HepG2 (cell line): ENCODE results near the gene KIF3A. TPM values are rescaled to one million over a fixed set of nuclear protein-coding genes. Genes with fewer than 3 reads are reported as not detected.

ENCODE experiments used
- ATAC-seq: fragments of 200-7000 bp; cut with Tn5 transposase; 3 replicates; pipeline ENCODE4 v1.9.1; 2020; ENCODE audit warnings: mild to moderate bottlenecking, moderate library complexity
- BruUV-seq: library from RNA; stranded (reverse); fragments of 400-500 nt; replicated peaks from 2 replicates; lab custom pipeline; 2021; lab: Mats Ljungman, UMichigan
- CTCF ChIA-PET: fragments of 300-600 bp; formaldehyde crosslinking; extraction: SDS; loops from one replicate; lab custom pipeline; 2021; ENCODE audit warnings: low total read pairs, inconsistent platforms, low intra/inter-chr PET ratio; lab: Yijun Ruan, JAX
- POLR2A ChIA-PET: fragments of 350-600 bp; sonication (Branson Sonifier 250); formaldehyde crosslinking; loops from one replicate; lab custom pipeline; 2020; ENCODE audit warnings: antibody characterized with exemption, inconsistent platforms; lab: Yijun Ruan, JAX
- DNase-seq: peaks from one replicate; pipeline ENCODE4 v3.0.0-alpha.2; 2015; ENCODE audit warnings: low spot score
- FAIRE-seq: peaks from 3 replicates; lab custom pipeline; 2011; peaks lifted over from hg19 to GRCh38; lab: Jason Lieb, UNC
- H2AFZ ChIP-seq: one replicate; pipeline ENCODE4 v1.6.1; 2011; ENCODE audit warnings: low read length, inconsistent platforms
- H3K27ac ChIP-seq: fragments of 300-600 bp; 3 replicates; pipeline ENCODE4 v1.8.0; 2011; ENCODE audit warnings: mixed run types, mild to moderate bottlenecking, mixed read lengths, low read length, inconsistent platforms; ENCODE audit not compliant: insufficient read depth; ENCODE audit errors: extremely low read length
- H3K27me3 ChIP-seq, 2 experiments: fragments of 200-600 bp in 1 of 2; 2 replicates in 1 of 2; 3 replicates in 1 of 2; pipeline versions ENCODE4 v1.6.0 to v1.8.0; 2011; ENCODE audit warnings: low read length in 2 of 2, mild to moderate bottlenecking in 2 of 2, moderate library complexity in 2 of 2, inconsistent platforms in 1 of 2; ENCODE audit not compliant: insufficient read depth in 2 of 2, control insufficient read depth in 1 of 2
- H3K36me3 ChIP-seq, 2 experiments: fragments of 200-600 bp in 1 of 2; replicated peaks in 1 of 2; 2 replicates in 1 of 2; 3 replicates in 1 of 2; pipeline versions ENCODE4 v1.5.1 to v1.8.0; 2011; ENCODE audit warnings: low read length in 2 of 2, inconsistent platforms in 1 of 2; ENCODE audit not compliant: insufficient read depth in 2 of 2, control insufficient read depth in 1 of 2
- H3K4me1 ChIP-seq: 2 replicates; pipeline ENCODE4 v1.5.1; 2012; ENCODE audit warnings: low read length, inconsistent platforms; ENCODE audit not compliant: insufficient read depth
- H3K4me2 ChIP-seq: 2 replicates; pipeline ENCODE4 v1.6.0; 2011; ENCODE audit warnings: low read depth, low read length, inconsistent platforms
- H3K4me3 ChIP-seq, 3 experiments: fragments of 200-600 bp in 1 of 3; sonication (generic), shearing (Covaris generic) in 1 of 3; replicated peaks in 1 of 3; 2 replicates each; pipeline ENCODE4 v1.5.1; 2011 to 2016; ENCODE audit warnings: low read length in 3 of 3, inconsistent platforms in 2 of 3, low read depth in 2 of 3, mild to moderate bottlenecking in 2 of 3, control low read depth in 1 of 3, mixed read lengths in 1 of 3; ENCODE audit not compliant: insufficient read depth in 1 of 3
- H3K79me2 ChIP-seq: one replicate; pipeline ENCODE4 v1.6.1; 2011; ENCODE audit warnings: low read length, inconsistent platforms; ENCODE audit not compliant: insufficient read depth
- H3K9ac ChIP-seq: 2 replicates; pipeline ENCODE4 v1.6.0; 2011; ENCODE audit warnings: mild to moderate bottlenecking, low read depth, low read length, inconsistent platforms; ENCODE audit not compliant: insufficient read depth
- H3K9me3 ChIP-seq: 2 replicates; pipeline ENCODE4 v1.5.1; 2012; ENCODE audit warnings: mild to moderate bottlenecking, low read length
- H4K20me1 ChIP-seq: 2 replicates; pipeline ENCODE4 v1.6.0; 2011; ENCODE audit warnings: inconsistent platforms, mild to moderate bottlenecking, low read length, moderate library complexity; ENCODE audit not compliant: insufficient read depth
- ARNT ChIP-seq: fragments of 450-650 bp; IDR thresholded peaks from 2 replicates; pipeline ENCODE4 v1.6.1; 2017
- FIP1L1 ChIP-seq: fragments of 200-400 bp; formaldehyde crosslinking; IDR thresholded peaks from 2 replicates; pipeline ENCODE4 v1.6.1; 2018; ENCODE audit warnings: low read depth, mild to moderate bottlenecking, low read length, moderate library complexity, borderline replicate concordance; ENCODE audit not compliant: insufficient read depth
- RAD51 ChIP-seq: fragments of 450-650 bp; IDR thresholded peaks from 2 replicates; pipeline ENCODE4 v1.6.1; 2016; ENCODE audit warnings: borderline replicate concordance
- ZBTB21 ChIP-seq: sonication (generic); formaldehyde crosslinking; IDR thresholded peaks from 2 replicates; pipeline ENCODE4 v1.4.0; 2020; ENCODE audit warnings: missing genetic modification reagents
- ZNF713 ChIP-seq: sonication (generic); formaldehyde crosslinking; IDR thresholded peaks from 2 replicates; pipeline ENCODE4 v1.4.0; 2020; ENCODE audit warnings: mild to moderate bottlenecking, missing genetic modification reagents
- WGBS: methylation state at CpG from one replicate; pipeline ENCODE4 v1.1.6; 2017; ENCODE audit warnings: low lambda C conversion rate; 5-methylcytosine and 5-hydroxymethylcytosine counted together
- in situ Hi-C: cut with HindIII; loops from 2 replicates; pipeline ENCODE4 v1.10.0; 2017; ENCODE audit warnings: low pct_unique_long_range_greater_than_20kb; ENCODE audit not compliant: extremely low pct_ligation_motif_present
- intact Hi-C: fragments of 100-400 bp; cut with micrococcal nuclease; formaldehyde crosslinking; loops from one replicate; pipeline ENCODE4 v1.10.0; 2022; ENCODE audit not compliant: unreplicated experiment
- polyA plus RNA-seq, 8 experiments: library from polyadenylated mRNA; depleted of rRNA in 3 of 8; stranded (reverse) in 7 of 8; unstranded in 1 of 8; fragments of >200 nt; fragmentation: Illumina TruSeq in 4 of 8; extraction: Trizol in 4 of 8; gene quantifications; 2 replicates each; pipeline versions ENCODE4 v1.2.1 to v1.2.3, GENCODE V29; 2011 to 2016; ENCODE audit warnings: low read depth in 4 of 8, missing spikeins in 1 of 8, mixed read lengths in 1 of 8; ENCODE audit not compliant: insufficient read depth in 1 of 8
- total RNA-seq, 5 experiments: library from RNA; depleted of rRNA; stranded (reverse); fragments of >200 nt; fragmentation: Illumina TruSeq; extraction: Trizol; gene quantifications; 2 replicates each; pipeline ENCODE4 v1.2.3, GENCODE V29; 2016; ENCODE audit warnings: low read depth in 1 of 5
- TF ChIP-seq, protein P1 (sequence below): sonication (generic); formaldehyde crosslinking; IDR thresholded peaks from 2 replicates; pipeline ENCODE4 v1.4.0; 2020; ENCODE audit warnings: missing genetic modification reagents, borderline replicate concordance
- TF ChIP-seq, protein P2 (sequence below): sonication (generic); formaldehyde crosslinking; IDR thresholded peaks from 2 replicates; pipeline ENCODE4 v1.5.1; 2020; ENCODE audit warnings: mild to moderate bottlenecking, moderate library complexity, missing genetic modification reagents
- TF ChIP-seq, protein P3 (sequence below): sonication (generic); formaldehyde crosslinking; IDR thresholded peaks from 2 replicates; pipeline ENCODE4 v1.8.1; 2023; ENCODE audit warnings: mild to moderate bottlenecking, moderate library complexity, missing genetic modification reagents
- TF ChIP-seq, protein P4 (sequence below): sonication (generic); formaldehyde crosslinking; IDR thresholded peaks from 2 replicates; pipeline ENCODE4 v1.5.1; 2020; ENCODE audit warnings: mild to moderate bottlenecking, missing genetic modification reagents, moderate library complexity

KIF3A gene
- total and polyA plus RNA-seq, 2 of the 13 experiments (the other 11 are each of a cell fraction or from before 2014, with no cell fraction given), result 2.3 to 8.4 TPM

DNA sequence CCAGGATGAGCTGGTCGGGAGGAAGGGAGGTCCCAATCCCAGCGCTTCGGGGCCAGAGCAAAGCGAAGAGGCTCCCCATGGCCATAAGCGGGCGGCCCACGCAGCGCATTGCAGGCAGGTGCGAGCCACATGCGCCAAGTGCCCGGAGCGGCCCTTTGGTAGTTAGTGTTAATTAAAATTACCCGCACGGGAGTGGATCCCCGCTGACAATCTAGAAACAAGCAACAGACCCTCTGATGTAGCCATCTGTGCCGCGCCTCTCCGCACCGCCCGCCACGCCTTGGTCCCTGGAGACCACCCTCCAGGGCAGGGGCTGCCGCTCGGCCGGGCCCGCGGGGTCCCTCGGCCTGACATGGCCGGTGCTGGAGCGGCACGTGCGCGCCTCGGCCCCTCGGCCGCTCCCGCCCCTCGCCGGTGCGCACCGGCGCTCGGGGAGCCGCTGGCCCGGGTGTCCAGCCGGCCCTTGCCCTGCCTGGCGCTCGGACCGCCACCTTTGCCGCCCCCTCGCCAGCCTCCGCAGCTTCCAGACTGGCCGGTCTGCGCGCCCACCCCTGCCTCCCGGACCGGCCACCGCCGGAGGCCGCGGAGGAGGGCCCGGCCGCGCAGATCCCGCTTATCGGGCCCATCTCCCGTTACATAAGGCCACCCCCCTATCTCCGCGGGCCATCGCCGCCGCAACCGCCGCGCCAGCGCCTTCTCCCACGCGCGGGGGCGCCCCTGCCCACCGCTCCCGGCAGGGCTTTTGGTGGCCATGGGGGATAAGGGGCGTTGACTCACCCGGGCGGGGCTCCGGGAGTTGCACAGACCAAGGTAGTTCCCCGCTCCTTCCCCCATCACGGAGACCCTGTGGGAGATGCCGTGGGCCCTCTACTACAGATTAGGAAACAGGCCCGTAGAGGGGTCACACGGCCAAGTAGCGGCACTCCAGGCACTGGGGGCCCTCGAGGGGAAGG, 81.2 kb downstream of the KIF3A start:
- peaks cover 1 to 5% of the 10 kb centered on the region in 2 experiments; a peak in 1 of 5 replicates for H3K27me3 ChIP-seq
- DNase-seq, result no peak
- no TSS peak for BruUV-seq
- TF ChIP-seq ZNF713 (no peak), FIP1L1 (no peak), ARNT (no peak), ZBTB21 (CRISPR knock-in tag) (no peak), RAD51 (no peak)
- TF ChIP-seq, protein P1, sequence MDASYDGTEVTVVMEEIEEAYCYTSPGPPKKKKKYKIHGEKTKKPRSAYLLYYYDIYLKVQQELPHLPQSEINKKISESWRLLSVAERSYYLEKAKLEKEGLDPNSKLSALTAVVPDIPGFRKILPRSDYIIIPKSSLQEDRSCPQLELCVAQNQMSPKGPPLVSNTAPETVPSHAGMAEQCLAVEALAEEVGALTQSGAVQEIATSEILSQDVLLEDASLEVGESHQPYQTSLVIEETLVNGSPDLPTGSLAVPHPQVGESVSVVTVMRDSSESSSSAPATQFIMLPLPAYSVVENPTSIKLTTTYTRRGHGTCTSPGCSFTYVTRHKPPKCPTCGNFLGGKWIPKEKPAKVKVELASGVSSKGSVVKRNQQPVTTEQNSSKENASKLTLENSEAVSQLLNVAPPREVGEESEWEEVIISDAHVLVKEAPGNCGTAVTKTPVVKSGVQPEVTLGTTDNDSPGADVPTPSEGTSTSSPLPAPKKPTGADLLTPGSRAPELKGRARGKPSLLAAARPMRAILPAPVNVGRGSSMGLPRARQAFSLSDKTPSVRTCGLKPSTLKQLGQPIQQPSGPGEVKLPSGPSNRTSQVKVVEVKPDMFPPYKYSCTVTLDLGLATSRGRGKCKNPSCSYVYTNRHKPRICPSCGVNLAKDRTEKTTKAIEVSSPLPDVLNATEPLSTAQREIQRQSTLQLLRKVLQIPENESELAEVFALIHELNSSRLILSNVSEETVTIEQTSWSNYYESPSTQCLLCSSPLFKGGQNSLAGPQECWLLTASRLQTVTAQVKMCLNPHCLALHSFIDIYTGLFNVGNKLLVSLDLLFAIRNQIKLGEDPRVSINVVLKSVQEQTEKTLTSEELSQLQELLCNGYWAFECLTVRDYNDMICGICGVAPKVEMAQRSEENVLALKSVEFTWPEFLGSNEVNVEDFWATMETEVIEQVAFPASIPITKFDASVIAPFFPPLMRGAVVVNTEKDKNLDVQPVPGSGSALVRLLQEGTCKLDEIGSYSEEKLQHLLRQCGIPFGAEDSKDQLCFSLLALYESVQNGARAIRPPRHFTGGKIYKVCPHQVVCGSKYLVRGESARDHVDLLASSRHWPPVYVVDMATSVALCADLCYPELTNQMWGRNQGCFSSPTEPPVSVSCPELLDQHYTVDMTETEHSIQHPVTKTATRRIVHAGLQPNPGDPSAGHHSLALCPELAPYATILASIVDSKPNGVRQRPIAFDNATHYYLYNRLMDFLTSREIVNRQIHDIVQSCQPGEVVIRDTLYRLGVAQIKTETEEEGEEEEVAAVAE, result no peak
- TF ChIP-seq, protein P2, sequence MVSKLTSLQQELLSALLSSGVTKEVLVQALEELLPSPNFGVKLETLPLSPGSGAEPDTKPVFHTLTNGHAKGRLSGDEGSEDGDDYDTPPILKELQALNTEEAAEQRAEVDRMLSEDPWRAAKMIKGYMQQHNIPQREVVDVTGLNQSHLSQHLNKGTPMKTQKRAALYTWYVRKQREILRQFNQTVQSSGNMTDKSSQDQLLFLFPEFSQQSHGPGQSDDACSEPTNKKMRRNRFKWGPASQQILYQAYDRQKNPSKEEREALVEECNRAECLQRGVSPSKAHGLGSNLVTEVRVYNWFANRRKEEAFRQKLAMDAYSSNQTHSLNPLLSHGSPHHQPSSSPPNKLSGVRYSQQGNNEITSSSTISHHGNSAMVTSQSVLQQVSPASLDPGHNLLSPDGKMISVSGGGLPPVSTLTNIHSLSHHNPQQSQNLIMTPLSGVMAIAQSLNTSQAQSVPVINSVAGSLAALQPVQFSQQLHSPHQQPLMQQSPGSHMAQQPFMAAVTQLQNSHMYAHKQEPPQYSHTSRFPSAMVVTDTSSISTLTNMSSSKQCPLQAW (CRISPR knock-in tag), result no peak
- TF ChIP-seq, protein P3, sequence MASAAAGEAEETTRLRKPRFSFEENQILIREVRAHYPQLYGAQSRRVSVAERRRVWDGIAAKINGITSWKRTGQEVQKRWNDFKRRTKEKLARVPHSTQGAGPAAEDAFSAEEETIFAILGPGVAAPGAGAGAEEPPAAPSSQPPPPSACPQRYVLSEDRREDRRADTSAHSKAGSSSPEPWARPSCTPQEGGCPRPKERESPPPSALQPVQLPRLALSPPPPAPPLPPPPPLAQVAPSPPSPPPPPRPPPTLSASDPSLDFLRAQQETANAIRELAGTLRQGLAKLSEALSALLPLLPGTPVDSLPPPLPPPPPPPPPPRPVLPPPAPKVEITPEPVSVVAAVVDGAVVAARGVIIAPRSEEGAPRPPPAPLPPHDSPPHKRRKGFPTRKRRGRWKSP, result no peak
- TF ChIP-seq, protein P4, sequence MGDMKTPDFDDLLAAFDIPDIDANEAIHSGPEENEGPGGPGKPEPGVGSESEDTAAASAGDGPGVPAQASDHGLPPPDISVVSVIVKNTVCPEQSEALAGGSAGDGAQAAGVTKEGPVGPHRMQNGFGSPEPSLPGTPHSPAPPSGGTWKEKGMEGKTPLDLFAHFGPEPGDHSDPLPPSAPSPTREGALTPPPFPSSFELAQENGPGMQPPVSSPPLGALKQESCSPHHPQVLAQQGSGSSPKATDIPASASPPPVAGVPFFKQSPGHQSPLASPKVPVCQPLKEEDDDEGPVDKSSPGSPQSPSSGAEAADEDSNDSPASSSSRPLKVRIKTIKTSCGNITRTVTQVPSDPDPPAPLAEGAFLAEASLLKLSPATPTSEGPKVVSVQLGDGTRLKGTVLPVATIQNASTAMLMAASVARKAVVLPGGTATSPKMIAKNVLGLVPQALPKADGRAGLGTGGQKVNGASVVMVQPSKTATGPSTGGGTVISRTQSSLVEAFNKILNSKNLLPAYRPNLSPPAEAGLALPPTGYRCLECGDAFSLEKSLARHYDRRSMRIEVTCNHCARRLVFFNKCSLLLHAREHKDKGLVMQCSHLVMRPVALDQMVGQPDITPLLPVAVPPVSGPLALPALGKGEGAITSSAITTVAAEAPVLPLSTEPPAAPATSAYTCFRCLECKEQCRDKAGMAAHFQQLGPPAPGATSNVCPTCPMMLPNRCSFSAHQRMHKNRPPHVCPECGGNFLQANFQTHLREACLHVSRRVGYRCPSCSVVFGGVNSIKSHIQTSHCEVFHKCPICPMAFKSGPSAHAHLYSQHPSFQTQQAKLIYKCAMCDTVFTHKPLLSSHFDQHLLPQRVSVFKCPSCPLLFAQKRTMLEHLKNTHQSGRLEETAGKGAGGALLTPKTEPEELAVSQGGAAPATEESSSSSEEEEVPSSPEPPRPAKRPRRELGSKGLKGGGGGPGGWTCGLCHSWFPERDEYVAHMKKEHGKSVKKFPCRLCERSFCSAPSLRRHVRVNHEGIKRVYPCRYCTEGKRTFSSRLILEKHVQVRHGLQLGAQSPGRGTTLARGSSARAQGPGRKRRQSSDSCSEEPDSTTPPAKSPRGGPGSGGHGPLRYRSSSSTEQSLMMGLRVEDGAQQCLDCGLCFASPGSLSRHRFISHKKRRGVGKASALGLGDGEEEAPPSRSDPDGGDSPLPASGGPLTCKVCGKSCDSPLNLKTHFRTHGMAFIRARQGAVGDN (CRISPR knock-in tag), result no peak
- no peak overlapping the region for H2AFZ ChIP-seq
- no peak for ATAC-seq
- POLR2A ChIA-PET, result no interaction called here
- intact Hi-C loops (no loop called here), in situ Hi-C loops (loop anchor here (25.0 kb wide), 1 partner anchor 269 kb away; no protein-coding TSS in a partner anchor)
- peaks cover 27% of the 10 kb centered on the region for H3K4me1 ChIP-seq
- 88% methylated on average over 57 of the region's 92 CpGs for WGBS
- no peaks in the 10 kb centered on the region for H3K36me3 ChIP-seq
- FAIRE-seq, result no peak
- H3K27ac ChIP-seq, result no peak overlapping the region
- no peaks in the 10 kb centered on the region for H3K79me2 ChIP-seq
- H3K9me3 ChIP-seq, result no peaks in the 10 kb centered on the region
- H4K20me1 ChIP-seq, result no peaks in the 10 kb centered on the region
- no peak overlapping the region for H3K9ac ChIP-seq
- CTCF ChIA-PET, result no interaction called here
- no peak overlapping the region for H3K4me2 ChIP-seq
- H3K4me3 ChIP-seq, result no peak overlapping the region
